Amygdala (tissue), 56 donors: ENCODE data around the gene COLEC12.
A peak's percentile ranks its signal among the peaks of the same experiment; 100 is the strongest.

ENCODE experiments used
- DNase-seq, 56 donors: peaks; one replicate each; lab custom pipeline; 2025; lab: John Stamatoyannopoulos, UW

The COLEC12 gene

DNA sequence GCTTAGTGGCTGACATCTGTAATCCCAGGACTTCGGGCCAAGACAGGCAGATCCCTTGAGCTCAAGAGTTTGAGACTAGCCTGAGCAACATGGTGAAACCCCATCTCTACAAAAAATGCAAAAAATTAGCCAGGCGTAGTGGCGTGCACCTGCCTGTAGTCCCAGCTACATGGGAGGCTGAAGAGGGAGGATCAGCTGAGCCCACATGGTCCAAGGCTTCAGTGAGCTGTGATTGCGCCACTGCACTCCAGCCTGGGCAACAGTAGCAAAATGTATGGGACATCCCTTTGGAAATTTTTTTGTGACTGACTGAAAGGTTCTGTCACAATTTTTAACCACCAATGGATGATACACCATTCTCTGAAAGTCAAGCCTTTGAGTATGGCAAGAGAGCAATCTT, 6.3 kb upstream of the COLEC12 start:
- no peak for DNase-seq

DNA sequence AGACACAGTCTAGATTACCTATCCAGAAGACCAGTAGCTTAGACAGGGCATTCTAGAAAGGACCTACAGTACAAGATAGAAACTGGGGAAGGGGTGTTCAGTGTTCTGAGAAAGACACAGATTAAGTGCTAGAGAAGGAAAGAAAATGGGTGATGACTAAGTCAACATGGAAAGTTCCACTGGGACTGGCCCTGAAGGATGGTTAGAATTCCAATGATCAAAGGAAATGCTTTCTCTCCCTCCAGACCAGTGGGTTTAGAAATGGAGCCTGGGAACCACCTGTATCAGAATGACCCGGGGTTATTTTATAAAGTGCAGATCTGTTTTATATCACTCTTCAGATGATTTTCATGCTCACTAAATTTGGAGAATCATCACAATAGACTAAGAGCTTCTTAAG, 5.8 kb upstream of the COLEC12 start:
- no peak for DNase-seq

- no peak for DNase-seq
These were observed 5.1 kb upstream of the COLEC12 start for GRCh38 chr18:505483-506122.

DNA sequence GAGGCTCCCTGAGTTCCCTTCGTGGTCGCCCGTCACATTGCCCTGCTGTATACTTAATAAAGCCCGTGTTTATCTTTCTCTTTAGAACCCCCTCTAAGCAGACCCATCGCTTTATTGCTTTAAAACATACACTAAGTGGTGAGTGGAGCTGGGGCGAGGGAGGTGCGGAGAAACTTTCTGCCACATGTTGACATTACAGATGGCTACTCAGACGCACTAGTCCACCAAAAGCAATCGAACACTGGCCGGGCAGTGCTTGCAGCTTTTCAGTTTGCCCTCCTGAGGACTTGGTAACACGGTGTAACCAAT, 859 bp upstream of the COLEC12 start:
- no peak for DNase-seq

- peak in 1 of 56 donors; percentile 19 for DNase-seq
These were observed 497 bp downstream of the COLEC12 start for GRCh38 chr18:499776-500631.

- DNase-seq, result no peak
These were observed 1.3 kb downstream of the COLEC12 start for GRCh38 chr18:498931-499775.

DNA sequence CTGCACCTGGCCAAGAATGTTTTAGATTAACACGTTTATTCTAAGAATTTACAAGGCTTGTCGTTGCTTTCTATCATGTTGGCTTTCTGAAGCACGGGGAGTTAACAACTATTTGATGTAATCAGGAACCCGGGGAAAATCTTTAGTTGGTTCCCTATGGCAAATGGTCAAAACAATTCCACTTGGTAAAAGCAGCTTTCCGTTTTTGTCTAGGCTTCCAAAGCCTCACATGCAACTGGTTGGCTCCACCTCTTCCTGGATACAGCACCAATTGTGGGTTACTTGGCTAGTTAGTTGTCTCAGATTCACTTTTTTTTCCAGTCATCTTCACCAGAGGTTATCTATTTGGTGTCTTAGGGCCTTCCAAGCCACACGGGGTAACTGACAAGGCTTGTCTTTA, 2.8 kb downstream of the COLEC12 start:
- DNase-seq, result no peak

- DNase-seq, result no peak
These were observed 5.0 kb downstream of the COLEC12 start for GRCh38 chr18:495452-495851.

DNA sequence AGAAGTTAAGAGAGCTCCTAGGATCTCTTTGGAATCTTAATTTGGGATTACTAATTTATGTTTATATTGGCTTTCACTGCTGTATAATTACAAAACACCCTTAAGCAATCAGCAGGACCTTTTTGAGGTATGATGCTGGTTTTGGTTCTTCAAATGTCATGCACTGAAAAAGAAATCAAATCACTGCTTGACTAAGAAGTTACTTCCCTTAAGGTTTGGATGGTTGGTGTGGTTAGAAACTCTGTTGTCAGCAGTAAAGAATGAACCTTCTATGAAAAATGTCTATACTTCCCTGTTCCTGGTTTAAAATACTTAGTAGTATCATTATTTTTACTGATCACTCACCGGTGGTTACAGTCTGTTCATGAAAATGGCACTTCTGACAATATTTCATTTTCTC, 5.5 kb downstream of the COLEC12 start:
- no peak for DNase-seq

GRCh38 chr18:493986-494983, 6.2 kb downstream of the COLEC12 start:
- no peak for DNase-seq

- DNase-seq, result no peak
These were observed 8.1 kb downstream of the COLEC12 start for GRCh38 chr18:492451-492850.

DNA sequence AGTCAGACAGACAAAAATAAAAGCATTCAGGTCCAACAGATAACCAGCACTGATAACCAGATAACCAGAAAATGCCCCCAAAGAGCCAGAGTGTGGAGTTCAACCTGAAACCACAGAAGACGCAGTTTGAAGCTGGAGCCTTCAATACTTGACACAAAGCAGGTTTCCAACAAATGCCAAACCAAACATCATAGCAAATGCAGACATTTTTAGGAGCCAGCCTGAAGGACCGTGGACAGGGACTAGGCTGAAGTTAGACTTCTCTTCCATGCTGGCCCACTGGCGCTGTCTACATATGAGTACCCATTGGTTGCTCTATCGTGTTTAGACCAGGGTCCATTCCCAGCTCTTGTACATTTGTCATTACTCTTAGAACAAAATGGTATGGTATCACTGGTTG, 9.9 kb downstream of the COLEC12 start:
- DNase-seq, result no peak

DNA sequence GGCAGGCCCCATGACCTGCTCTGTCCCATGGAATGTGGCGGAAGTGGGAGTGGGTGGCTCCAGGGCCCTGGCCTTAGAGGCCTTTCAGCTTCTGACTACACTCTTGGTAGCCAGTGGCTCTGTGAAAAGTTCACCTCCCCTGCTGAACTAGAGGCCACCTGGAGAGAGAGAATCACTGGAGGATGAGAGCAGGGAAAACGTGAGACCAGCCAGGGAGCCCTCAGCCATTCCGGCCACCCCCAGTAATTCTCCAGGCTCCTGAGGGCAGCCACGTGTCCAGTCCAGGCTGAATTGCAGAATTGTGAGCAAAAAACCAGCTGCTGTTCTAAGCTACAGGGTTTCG, 10.5 kb downstream of the COLEC12 start:
- DNase-seq, result no peak

GRCh38 chr18:489244-490023, 11.1 kb downstream of the COLEC12 start:
- DNase-seq, result no peak

DNA sequence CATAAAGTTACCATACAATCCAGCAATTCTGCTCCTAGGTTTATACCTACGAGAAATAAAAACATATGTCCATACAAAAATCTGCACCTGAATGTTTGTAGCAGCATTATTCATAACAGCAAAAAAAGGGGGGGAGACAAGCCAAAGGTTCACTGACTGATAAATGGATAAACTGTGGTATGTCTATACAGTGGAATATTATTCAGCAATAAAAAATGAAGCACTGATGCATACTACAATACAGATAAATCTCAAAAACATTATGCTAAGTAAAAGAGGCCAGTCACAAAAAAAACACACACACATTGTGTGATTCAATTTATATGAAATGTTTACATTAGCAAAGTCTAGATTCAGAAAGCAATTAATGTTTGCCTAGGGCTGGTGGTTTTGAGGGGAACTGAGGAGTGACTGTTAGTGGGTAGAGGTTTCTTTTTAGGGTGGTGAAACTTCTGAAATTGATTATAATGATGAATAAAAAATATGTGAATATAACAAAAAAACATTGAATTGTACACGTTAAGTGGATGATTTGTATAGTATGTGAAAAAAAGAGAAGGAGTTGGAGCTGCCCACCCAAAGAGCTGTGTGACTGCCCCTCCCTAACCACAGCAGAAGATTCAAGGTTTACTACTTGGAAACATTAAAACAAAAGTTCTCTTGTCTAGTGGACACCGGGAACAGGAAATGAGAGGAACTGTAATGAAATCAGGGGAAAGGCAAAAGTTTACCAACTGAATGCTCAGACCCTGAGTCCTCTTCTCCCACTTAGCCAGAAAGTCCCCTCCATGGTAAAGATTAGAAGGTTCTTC, 13.4 kb downstream of the COLEC12 start:
- DNase-seq, result no peak

DNA sequence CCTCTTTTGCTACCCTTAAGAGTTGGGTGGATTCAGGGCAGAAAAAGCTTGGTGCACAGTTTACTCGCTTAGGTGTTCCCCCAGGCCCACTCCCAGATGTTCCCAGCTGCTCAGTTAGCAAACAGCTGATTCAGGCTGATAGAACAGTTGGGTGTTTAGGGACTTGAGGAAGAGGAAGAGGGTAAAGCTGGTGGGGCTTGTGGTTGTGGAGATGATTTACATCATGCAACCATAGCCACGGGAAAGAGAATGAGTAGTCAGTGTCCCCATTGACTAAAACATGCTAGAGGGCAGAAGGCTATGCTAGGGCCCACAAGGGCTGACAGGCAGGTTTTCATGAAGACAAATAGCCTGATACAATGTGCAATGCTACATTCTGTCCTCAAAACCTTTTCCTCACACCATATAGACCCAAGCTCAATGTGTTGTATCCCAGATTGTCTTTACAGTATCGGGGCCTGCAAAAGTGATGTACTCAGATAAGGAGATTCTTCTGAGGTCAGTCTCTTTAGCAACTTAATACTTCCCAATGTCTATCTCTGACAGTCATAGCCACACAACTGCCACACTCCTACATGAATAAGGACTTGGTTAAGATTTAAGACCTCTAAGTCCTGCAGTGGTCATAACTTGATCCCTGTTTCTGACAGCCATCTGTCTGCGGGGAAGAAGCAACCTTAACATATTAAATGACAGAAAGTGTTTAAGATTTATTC, 15.6 kb downstream of the COLEC12 start:
- no peak for DNase-seq

- DNase-seq, result no peak
These were observed 21.8 kb downstream of the COLEC12 start for GRCh38 chr18:478681-479080.

GRCh38 chr18:477565-477964, 22.9 kb downstream of the COLEC12 start:
- no peak for DNase-seq
